K562 (cell line): ENCODE measurements around the gene PLEKHN1. TPM values are rescaled to one million over a fixed set of nuclear protein-coding genes. Genes with fewer than 3 reads are reported as not detected.

Experiments
- ATF2 ChIP-seq: sonication (generic); formaldehyde crosslinking; IDR thresholded peaks from 2 replicates; pipeline ENCODE4 v1.8.1; 2022; ENCODE audit warnings: missing genetic modification reagents
- CBFA2T3 ChIP-seq: fragments of 450-650 bp; IDR thresholded peaks from 2 replicates; pipeline ENCODE4 v1.6.1; 2017
- HSF4 ChIP-seq: fragments of 250-450 bp; sonication (Bioruptor Pico); IDR thresholded peaks from 2 replicates; pipeline ENCODE4 v2.1.2; 2022; ENCODE audit warnings: mild to moderate bottlenecking, moderate library complexity, borderline replicate concordance
- POLR2B ChIP-seq: fragments of 450-650 bp; IDR thresholded peaks from 2 replicates; pipeline ENCODE4 v1.6.1; 2018; ENCODE audit warnings: low read depth; ENCODE audit not compliant: partially characterized antibody
- RB1 ChIP-seq: fragments of 450-650 bp; IDR thresholded peaks from 2 replicates; pipeline ENCODE4 v1.6.1; 2017; ENCODE audit warnings: low read depth, mild to moderate bottlenecking
- RBM14 ChIP-seq: fragments of 200-400 bp; formaldehyde crosslinking; IDR thresholded peaks from 2 replicates; pipeline ENCODE4 v1.6.1; 2018; ENCODE audit warnings: low read depth, mild to moderate bottlenecking, low read length, moderate library complexity, borderline replicate concordance; ENCODE audit not compliant: insufficient read depth
- RUNX1 ChIP-seq: sonication (generic); IDR thresholded peaks from 2 replicates; pipeline ENCODE4 v1.6.1; 2016; ENCODE audit warnings: antibody characterized with exemption, low read depth
- SRSF1 ChIP-seq: fragments of 200-400 bp; formaldehyde crosslinking; IDR thresholded peaks from 2 replicates; pipeline ENCODE4 v1.6.1; 2017; ENCODE audit warnings: mild to moderate bottlenecking, low read depth, low read length, moderate library complexity
- TBP ChIP-seq: optimal IDR thresholded peaks from 2 replicates; pipeline ENCODE3; 2011; ENCODE audit warnings: low read depth, low read length, improper control_type of control experiment
- TEAD4 ChIP-seq, 2 experiments: sonication (generic) in 1 of 2; formaldehyde crosslinking in 1 of 2; IDR thresholded peaks; 2 replicates each; pipeline versions ENCODE4 v1.6.1 to v1.8.0; 2012 to 2022; ENCODE audit warnings: borderline replicate concordance in 1 of 2, inconsistent platforms in 1 of 2, low read length in 1 of 2, mild to moderate bottlenecking in 1 of 2, missing genetic modification reagents in 1 of 2
- THRAP3 ChIP-seq: fragments of 450-650 bp; IDR thresholded peaks from 2 replicates; pipeline ENCODE4 v1.6.1; 2016; ENCODE audit warnings: mild to moderate bottlenecking, inconsistent platforms, borderline replicate concordance
- ZBTB9 ChIP-seq: fragments of 450-650 bp; formaldehyde crosslinking; IDR thresholded peaks from 2 replicates; pipeline ENCODE4 v1.4.0; 2020; ENCODE audit warnings: mild to moderate bottlenecking, moderate library complexity
- ZNF12 ChIP-seq: sonication (generic); formaldehyde crosslinking; IDR thresholded peaks from 2 replicates; pipeline ENCODE4 v1.4.0; 2020; ENCODE audit warnings: mild to moderate bottlenecking, missing genetic modification reagents
- ZNF165 ChIP-seq: fragments of 250-450 bp; sonication (Bioruptor Pico); IDR thresholded peaks from 2 replicates; pipeline ENCODE4 v1.4.0; 2020; ENCODE audit warnings: borderline replicate concordance
- ZNF311 ChIP-seq: fragments of 250-450 bp; sonication (Bioruptor Pico); IDR thresholded peaks from 2 replicates; pipeline ENCODE4 v1.4.0; 2020; ENCODE audit warnings: mild to moderate bottlenecking, moderate library complexity
- ZNF699 ChIP-seq: fragments of 250-450 bp; sonication (Bioruptor Pico); IDR thresholded peaks from 2 replicates; pipeline ENCODE4 v1.8.0; 2021; ENCODE audit warnings: mild to moderate bottlenecking, moderate library complexity; ENCODE audit not compliant: insufficient replicate concordance
- polyA plus RNA-seq, 8 experiments: library from polyadenylated mRNA; depleted of rRNA in 4 of 8; stranded (reverse) in 5 of 8; unstranded in 3 of 8; fragments of >200 nt; fragmentation: Nextera tagmentation in 2 of 8; fragmentation: Illumina TruSeq in 1 of 8; extraction: Ambion mirVana in 2 of 8; extraction: Trizol in 1 of 8; gene quantifications; 2 replicates each; pipeline versions ENCODE4 v1.2.1 to v1.2.3, GENCODE V29; 2011 to 2014; ENCODE audit warnings: inconsistent platforms in 1 of 8, missing spikeins in 1 of 8
- total RNA-seq, 7 experiments: library from RNA; depleted of rRNA in 6 of 7; stranded (reverse); fragments of >200 nt in 6 of 7; fragmentation: Illumina TruSeq in 2 of 7; extraction: Trizol in 2 of 7; gene quantifications; 2 replicates each; pipeline versions ENCODE4 v1.2.1 to v1.2.3, GENCODE V29; 2011 to 2021; ENCODE audit warnings: low replicate concordance in 1 of 7
- TF ChIP-seq, protein P1 (sequence below): sonication (generic); formaldehyde crosslinking; IDR thresholded peaks from 2 replicates; pipeline ENCODE4 v1.8.0; 2022; ENCODE audit warnings: missing genetic modification reagents, mild to moderate bottlenecking, borderline replicate concordance
- TF ChIP-seq, protein P2 (sequence below): sonication (generic); formaldehyde crosslinking; IDR thresholded peaks from 2 replicates; pipeline ENCODE4 v1.9.0; 2022; ENCODE audit warnings: mild to moderate bottlenecking, missing genetic modification reagents
- TF ChIP-seq, protein P3 (sequence below): sonication (generic); formaldehyde crosslinking; IDR thresholded peaks from 2 replicates; pipeline ENCODE4 v1.8.1; 2023; ENCODE audit warnings: mild to moderate bottlenecking, missing genetic modification reagents

Gene PLEKHN1
- total and polyA plus RNA-seq, 9 of the 15 experiments (the other 6 are each of a cell fraction or from before 2014, with no cell fraction given): 0.07 to 1.5 (median 0.13) TPM; not detected in 2

DNA sequence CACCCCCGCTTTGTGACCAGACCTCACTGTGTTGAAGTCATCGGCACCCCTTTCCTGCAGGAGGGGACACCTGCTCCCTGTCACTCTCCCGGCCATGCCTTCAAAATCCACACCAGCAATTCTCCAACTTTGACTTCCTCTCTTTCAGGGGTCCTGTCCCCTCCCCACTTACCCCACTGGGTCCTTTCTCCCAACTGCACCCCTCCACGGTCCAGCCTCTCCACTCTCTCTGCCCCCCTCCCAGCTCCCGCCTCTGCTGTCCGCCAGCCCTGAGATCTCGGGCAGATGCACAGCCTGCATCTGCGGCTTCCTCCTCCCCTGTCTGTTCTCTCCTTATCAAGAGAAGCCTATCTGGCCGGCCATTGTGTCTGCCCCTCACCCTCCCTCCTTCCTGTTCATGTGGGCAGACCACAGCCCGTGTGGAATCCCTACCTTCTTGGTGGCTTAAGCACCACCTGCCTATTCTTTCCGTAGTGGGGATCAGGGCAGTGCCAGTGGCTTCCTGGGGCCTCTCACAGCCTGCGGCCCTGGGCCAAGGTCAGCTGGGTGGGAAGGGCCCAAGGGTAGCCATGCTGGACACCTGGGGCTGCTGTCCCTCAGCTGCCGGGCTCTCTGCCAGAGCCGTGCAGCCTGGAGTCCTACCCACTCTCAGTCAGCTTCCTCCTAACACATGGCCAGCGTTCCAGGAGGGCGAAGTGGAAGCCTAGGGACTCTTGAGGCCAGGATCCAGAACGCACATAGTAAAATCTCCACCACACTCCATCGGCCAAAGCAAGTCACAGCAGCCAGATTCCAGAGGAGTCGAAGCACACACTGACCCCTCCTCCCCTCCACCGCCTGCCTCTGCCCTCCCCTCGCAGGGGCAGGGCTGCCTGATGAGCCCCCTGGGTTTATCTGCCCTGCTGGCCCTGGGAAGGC lies 38.8 kb downstream of the PLEKHN1 start (continued):
- TF ChIP-seq, protein P1, sequence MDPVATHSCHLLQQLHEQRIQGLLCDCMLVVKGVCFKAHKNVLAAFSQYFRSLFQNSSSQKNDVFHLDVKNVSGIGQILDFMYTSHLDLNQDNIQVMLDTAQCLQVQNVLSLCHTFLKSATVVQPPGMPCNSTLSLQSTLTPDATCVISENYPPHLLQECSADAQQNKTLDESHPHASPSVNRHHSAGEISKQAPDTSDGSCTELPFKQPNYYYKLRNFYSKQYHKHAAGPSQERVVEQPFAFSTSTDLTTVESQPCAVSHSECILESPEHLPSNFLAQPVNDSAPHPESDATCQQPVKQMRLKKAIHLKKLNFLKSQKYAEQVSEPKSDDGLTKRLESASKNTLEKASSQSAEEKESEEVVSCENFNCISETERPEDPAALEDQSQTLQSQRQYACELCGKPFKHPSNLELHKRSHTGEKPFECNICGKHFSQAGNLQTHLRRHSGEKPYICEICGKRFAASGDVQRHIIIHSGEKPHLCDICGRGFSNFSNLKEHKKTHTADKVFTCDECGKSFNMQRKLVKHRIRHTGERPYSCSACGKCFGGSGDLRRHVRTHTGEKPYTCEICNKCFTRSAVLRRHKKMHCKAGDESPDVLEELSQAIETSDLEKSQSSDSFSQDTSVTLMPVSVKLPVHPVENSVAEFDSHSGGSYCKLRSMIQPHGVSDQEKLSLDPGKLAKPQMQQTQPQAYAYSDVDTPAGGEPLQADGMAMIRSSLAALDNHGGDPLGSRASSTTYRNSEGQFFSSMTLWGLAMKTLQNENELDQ: no peak
- TF ChIP-seq ZNF311 (CRISPR knock-in tag) (peak; percentile 73; the same call in 1 of the 2 replicates), RUNX1 (no peak), TBP (peak; percentile 22), HSF4 (no peak), POLR2B (no peak), ZNF699 (no peak), THRAP3 (no peak), SRSF1 (no peak), CBFA2T3 (peak; percentile 87), TEAD4 (IDR thresholded peaks at IDR 0.05; ENCODE audit: low read length) (no peak), TEAD4 (CRISPR knock-in tag; IDR thresholded peaks at IDR 0.05; ENCODE audit: borderline replicate concordance) (no peak), RB1 (no peak), ZNF165 (CRISPR knock-in tag) (no peak; the same call in 1 of the 2 replicates), ZNF12 (no peak), ATF2 (no peak), RBM14 (no peak), ZBTB9 (CRISPR knock-in tag) (peak; percentile 93)
- TF ChIP-seq, protein P2, sequence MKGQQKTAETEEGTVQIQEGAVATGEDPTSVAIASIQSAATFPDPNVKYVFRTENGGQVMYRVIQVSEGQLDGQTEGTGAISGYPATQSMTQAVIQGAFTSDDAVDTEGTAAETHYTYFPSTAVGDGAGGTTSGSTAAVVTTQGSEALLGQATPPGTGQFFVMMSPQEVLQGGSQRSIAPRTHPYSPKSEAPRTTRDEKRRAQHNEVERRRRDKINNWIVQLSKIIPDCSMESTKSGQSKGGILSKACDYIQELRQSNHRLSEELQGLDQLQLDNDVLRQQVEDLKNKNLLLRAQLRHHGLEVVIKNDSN: 0 out of 2 replicates have a peak, but pooled peaks have one; percentile 4
- TF ChIP-seq, protein P3, sequence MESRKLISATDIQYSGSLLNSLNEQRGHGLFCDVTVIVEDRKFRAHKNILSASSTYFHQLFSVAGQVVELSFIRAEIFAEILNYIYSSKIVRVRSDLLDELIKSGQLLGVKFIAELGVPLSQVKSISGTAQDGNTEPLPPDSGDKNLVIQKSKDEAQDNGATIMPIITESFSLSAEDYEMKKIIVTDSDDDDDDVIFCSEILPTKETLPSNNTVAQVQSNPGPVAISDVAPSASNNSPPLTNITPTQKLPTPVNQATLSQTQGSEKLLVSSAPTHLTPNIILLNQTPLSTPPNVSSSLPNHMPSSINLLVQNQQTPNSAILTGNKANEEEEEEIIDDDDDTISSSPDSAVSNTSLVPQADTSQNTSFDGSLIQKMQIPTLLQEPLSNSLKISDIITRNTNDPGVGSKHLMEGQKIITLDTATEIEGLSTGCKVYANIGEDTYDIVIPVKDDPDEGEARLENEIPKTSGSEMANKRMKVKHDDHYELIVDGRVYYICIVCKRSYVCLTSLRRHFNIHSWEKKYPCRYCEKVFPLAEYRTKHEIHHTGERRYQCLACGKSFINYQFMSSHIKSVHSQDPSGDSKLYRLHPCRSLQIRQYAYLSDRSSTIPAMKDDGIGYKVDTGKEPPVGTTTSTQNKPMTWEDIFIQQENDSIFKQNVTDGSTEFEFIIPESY (CRISPR knock-in tag): peak; percentile 60
